Endodermal cell (in vitro differentiated cells): ENCODE data around the gene AFF3. TPM values are rescaled to one million over a fixed set of nuclear protein-coding genes. Genes with fewer than 3 reads are reported as not detected.

Experiments
- DNase-seq: peaks from one replicate; pipeline ENCODE4 v3.0.0-alpha.2; 2017
- H3K27ac ChIP-seq: 2 replicates; pipeline ENCODE4 v1.5.1; 2013; ENCODE audit warnings: mild to moderate bottlenecking, low read depth, low read length, moderate library complexity
- H3K27me3 ChIP-seq: 2 replicates; pipeline ENCODE4 v1.6.1; 2013; ENCODE audit warnings: mild to moderate bottlenecking, low read length, moderate library complexity; ENCODE audit not compliant: insufficient read depth, control insufficient read depth, poor library complexity, severe bottlenecking
- H3K36me3 ChIP-seq: 2 replicates; pipeline ENCODE4 v1.7.0; 2013; ENCODE audit warnings: mild to moderate bottlenecking, low read length, moderate library complexity; ENCODE audit not compliant: control insufficient read depth, insufficient read depth
- H3K4me1 ChIP-seq: one replicate; pipeline ENCODE4 v1.7.0; 2013; ENCODE audit warnings: low read length; ENCODE audit not compliant: control insufficient read depth, insufficient read depth
- H3K4me3 ChIP-seq: 2 replicates; pipeline ENCODE4 v1.5.1; 2013; ENCODE audit warnings: mild to moderate bottlenecking, low read length, moderate library complexity
- H3K9ac ChIP-seq: 2 replicates; pipeline ENCODE4 v1.6.1; 2013; ENCODE audit warnings: mild to moderate bottlenecking, low read length, moderate library complexity; ENCODE audit not compliant: poor library complexity, severe bottlenecking; ENCODE audit errors: extremely low read depth
- H3K9me3 ChIP-seq: 2 replicates; pipeline ENCODE4 v1.6.1; 2013; ENCODE audit warnings: mild to moderate bottlenecking, low read length, moderate library complexity; ENCODE audit not compliant: control insufficient read depth
- H3K27ac Mint-ChIP-seq: 2 replicates; pipeline ENCODE4 v1.8.0; 2020; ENCODE audit warnings: mixed read lengths
- H3K27me3 Mint-ChIP-seq: 2 replicates; pipeline ENCODE4 v1.8.0; 2021; ENCODE audit warnings: mild to moderate bottlenecking, mixed read lengths; ENCODE audit not compliant: insufficient read depth
- H3K36me3 Mint-ChIP-seq: 2 replicates; pipeline ENCODE4 v1.8.0; 2020; ENCODE audit warnings: low read depth, mixed read lengths
- H3K4me1 Mint-ChIP-seq: 2 replicates; pipeline ENCODE4 v1.8.0; 2020; ENCODE audit warnings: mixed read lengths
- H3K4me3 Mint-ChIP-seq: 2 replicates; pipeline ENCODE4 v1.8.0; 2020; ENCODE audit warnings: mild to moderate bottlenecking, moderate library complexity, mixed read lengths
- H3K9me3 Mint-ChIP-seq: 2 replicates; pipeline ENCODE4 v1.8.0; 2020; ENCODE audit warnings: mild to moderate bottlenecking, mixed read lengths
- CTCF ChIP-seq: fragments of 200-600 bp; sonication (generic); conservative IDR thresholded peaks from 2 replicates; pipeline ENCODE4 v1.5.0; 2021; ENCODE audit warnings: antibody characterized with exemption, mild to moderate bottlenecking
- WGBS, 2 experiments: methylation state at CpG; one replicate each; pipeline versions ENCODE4 v1.1.5 to v1.1.7; 2013; ENCODE audit warnings: missing lambda C conversion rate in 2 of 2, mixed read lengths in 1 of 2; ENCODE audit not compliant: insufficient coverage in 1 of 2, insufficient read length in 1 of 2; 5-methylcytosine and 5-hydroxymethylcytosine counted together
- total RNA-seq, 2 donors: library from RNA; stranded (reverse); fragmentation: NEBNext Ultra II Directional in 1 of 2; extraction: Animal tissue kit (Norgen Biotek cat#: 25700) in 1 of 2; gene quantifications; 2 replicates in 1 of 2; 3 replicates in 1 of 2; pipeline ENCODE4 v1.2.1, GENCODE V29; 2021

AFF3 gene
- total RNA-seq, 2 donors from 2014 or later: 0.62 to 0.73 TPM

GRCh38 chr2:99512181-99512591, 630.2 kb downstream of the AFF3 start:
- H3K27ac Mint-ChIP-seq: no peak overlapping the region
- peak overlapping the region; percentile 17 for H3K4me3 ChIP-seq
- WGBS, 2 experiments: 100% methylated on average over 1 of the region's 1 CpG; no CpG with 5 or more reads in 1 of the 2 experiments
- TF ChIP-seq CTCF: no peak
- no peak for DNase-seq
- H3K9me3 Mint-ChIP-seq: no peaks in the 10 kb centered on the region
- no peak overlapping the region for H3K9ac ChIP-seq
- H3K9me3 ChIP-seq: peaks cover 4% of the 10 kb centered on the region
- peaks cover 17% of the 10 kb centered on the region for H3K4me1 Mint-ChIP-seq
- H3K27me3 Mint-ChIP-seq: peaks cover 8% of the 10 kb centered on the region
- H3K36me3 Mint-ChIP-seq: no peaks in the 10 kb centered on the region
- H3K27me3 ChIP-seq: no peaks in the 10 kb centered on the region
- no peak overlapping the region for H3K27ac ChIP-seq
- no peak overlapping the region for H3K4me3 Mint-ChIP-seq
- peaks cover 3% of the 10 kb centered on the region for H3K4me1 ChIP-seq
- H3K36me3 ChIP-seq: no peaks in the 10 kb centered on the region

GRCh38 chr2:99509387-99509786, 633.0 kb downstream of the AFF3 start:
- Histone ChIP-seq H3K27me3 (no peaks in the 10 kb centered on the region), H3K9me3 (no peaks in the 10 kb centered on the region), H3K9ac (no peak overlapping the region), H3K4me1 (peaks cover 3% of the 10 kb centered on the region), H3K27ac (no peak overlapping the region), H3K4me3 (no peak overlapping the region), H3K36me3 (no peaks in the 10 kb centered on the region)
- Mint-ChIP-seq H3K9me3 (no peaks in the 10 kb centered on the region), H3K4me3 (no peak overlapping the region), H3K4me1 (peaks cover 18% of the 10 kb centered on the region), H3K27ac (no peak overlapping the region), H3K36me3 (no peaks in the 10 kb centered on the region), H3K27me3 (peaks cover 2% of the 10 kb centered on the region)
- DNase-seq: no peak
- no peak for TF ChIP-seq CTCF
- 91 to 95% methylated on average over 4 of the region's 4 CpGs for WGBS, 2 experiments

- Histone ChIP-seq H3K9me3 (no peaks in the 10 kb centered on the region), H3K9ac (no peak overlapping the region), H3K4me3 (no peak overlapping the region), H3K36me3 (no peaks in the 10 kb centered on the region), H3K27ac (no peak overlapping the region), H3K27me3 (no peaks in the 10 kb centered on the region), H3K4me1 (peaks cover 3% of the 10 kb centered on the region)
- peaks cover 2% of the 10 kb centered on the region for H3K27me3 Mint-ChIP-seq
- TF ChIP-seq CTCF: no peak
- no peaks in the 10 kb centered on the region for H3K36me3 Mint-ChIP-seq
- no peak for DNase-seq
- H3K9me3 Mint-ChIP-seq: no peaks in the 10 kb centered on the region
- H3K4me1 Mint-ChIP-seq: peaks cover 18% of the 10 kb centered on the region
- H3K4me3 Mint-ChIP-seq: no peak overlapping the region
- 92 to 100% methylated on average over 6 to 7 of the region's 7 CpGs for WGBS, 2 experiments
- H3K27ac Mint-ChIP-seq: no peak overlapping the region
Measured at GRCh38 chr2:99507937-99508818, 634.2 kb downstream of the AFF3 start.
